ENCODE results near the gene RPS6KA4. TPM values are rescaled to one million over a fixed set of nuclear protein-coding genes. Genes with fewer than 3 reads are reported as not detected.

Gene RPS6KA4
- polyA plus RNA-seq, 1 of the 3 experiments (the other 2 are of a cell fraction), result 43.4 TPM

- 56% methylated on average over 16 of the region's 16 CpGs for WGBS (ENCODE audit: low lambda C conversion rate)
- no peaks in the 10 kb centered on the region for H3K9me2 ChIP-seq
- H3K4me1 ChIP-seq (ENCODE audit: control insufficient read depth in 1 of 2, insufficient read depth in 2 of 2, low read depth in 1 of 2, low read length in 1 of 2), result peaks cover 0 to 8% of the 10 kb centered on the region in 2 experiments; a peak in 1 of 4 replicates
- H2AFZ ChIP-seq (ENCODE audit: low read depth), result no peak overlapping the region
- H3K27ac ChIP-seq (ENCODE audit: low read depth in 2 of 2, low read length in 1 of 2), result no peak overlapping the region
- no peaks in the 10 kb centered on the region for H3K9me3 ChIP-seq
- H3K9ac ChIP-seq, result no peak overlapping the region
- H3F3A ChIP-seq (replicated peaks; ENCODE audit: insufficient read depth), result no peaks in the 10 kb centered on the region
- H3K79me2 ChIP-seq (ENCODE audit: insufficient read depth), result no peaks in the 10 kb centered on the region
- no peak overlapping the region for H3K4me2 ChIP-seq
- ChIA-PET CTCF (interaction anchor here (1.4 to 2.5 kb wide), 2 partner anchors 40 to 80 kb away, joined by 3 to 10 read pairs; no protein-coding TSS in a partner anchor), POLR2A (no interaction called here)
- no peaks in the 10 kb centered on the region for H4K20me1 ChIP-seq (ENCODE audit: insufficient read depth)
- TF ChIP-seq ELF1 (IDR thresholded peaks at IDR 0.05) (no peak), MXI1 (IDR thresholded peaks at IDR 0.05; ENCODE audit: low read depth, low read length) (no peak), FOXM1 (IDR thresholded peaks at IDR 0.05; ENCODE audit: low read depth) (no peak), PBX3 (IDR thresholded peaks at IDR 0.05) (no peak), USF2 (IDR thresholded peaks at IDR 0.05; ENCODE audit: borderline replicate concordance, low read depth, low read length) (no peak), IRF3 (IDR thresholded peaks at IDR 0.05; ENCODE audit: low read depth, low read length) (no peak), RCOR1 (IDR thresholded peaks at IDR 0.05; ENCODE audit: low read length) (no peak), REST (IDR thresholded peaks at IDR 0.05; ENCODE audit: low read depth, low read length) (no peak), USF1 (IDR thresholded peaks at IDR 0.05; ENCODE audit: borderline replicate concordance, low read depth) (no peak), FOXJ3 (CRISPR knock-in tag; IDR thresholded peaks at IDR 0.05) (no peak), GABPA (IDR thresholded peaks at IDR 0.05; ENCODE audit: low read depth) (no peak), SIN3A (IDR thresholded peaks at IDR 0.05; ENCODE audit: borderline replicate concordance, low read depth, low read length) (no peak), GATA2 (CRISPR knock-in tag; IDR thresholded peaks at IDR 0.05) (no peak), POLR2AphosphoS5 (IDR thresholded peaks at IDR 0.05; ENCODE audit: low read depth, low read length) (no peak), RFX5 (IDR thresholded peaks at IDR 0.05; ENCODE audit: low read length) (no peak), NRF1 (IDR thresholded peaks at IDR 0.05; ENCODE audit: low read depth, low read length) (no peak), YY1 (IDR thresholded peaks at IDR 0.05; ENCODE audit: low read depth) (no peak)
- no peaks in the 10 kb centered on the region for H3K27me3 ChIP-seq (ENCODE audit: insufficient read depth)
- no peaks in the 10 kb centered on the region for H3K36me3 ChIP-seq (replicated peaks in 1 of 2; ENCODE audit: control insufficient read depth in 1 of 2, insufficient read depth in 2 of 2, low read length in 1 of 2)
- H3K4me3 ChIP-seq (ENCODE audit: low read depth in 2 of 2, low read length in 1 of 2), result no peak overlapping the region
- DNase-seq, result no peak
Measured at GRCh38 chr11:64409707-64410403, 50.9 kb downstream of the RPS6KA4 start.

All from SK-N-SH (cell line).